Natural killer cell (primary cell): ENCODE results near the gene SLC6A11. TPM values are rescaled to one million over a fixed set of nuclear protein-coding genes. Genes with fewer than 3 reads are reported as not detected.

Source experiments
- ATAC-seq, 3 donors: fragments of 150-1000 bp in 2 of 3; fragments of 200-7000 bp in 1 of 3; cut with Tn5 transposase; 1 replicate in 1 of 3; 2 replicates in 2 of 3; pipeline ENCODE4 v1.10.0; 2021; ENCODE audit warnings: mild to moderate bottlenecking in 2 of 3, moderate library complexity in 2 of 3
- DNase-seq, 2 donors: peaks; one replicate each; pipeline versions ENCODE4 v3.0.0 to v3.0.0-alpha.2; 2013 to 2021; ENCODE audit warnings: mixed read lengths in 1 of 2
- H3K27ac ChIP-seq: one replicate; pipeline ENCODE4 v1.5.1; 2013; ENCODE audit warnings: mild to moderate bottlenecking, low read length
- H3K27me3 ChIP-seq: one replicate; pipeline ENCODE4 v1.6.1; 2013; ENCODE audit warnings: low read length; ENCODE audit not compliant: control insufficient read depth, insufficient read depth
- H3K36me3 ChIP-seq: one replicate; pipeline ENCODE4 v1.6.1; 2013; ENCODE audit warnings: low read length; ENCODE audit not compliant: control insufficient read depth, insufficient read depth
- H3K4me1 ChIP-seq: one replicate; pipeline ENCODE4 v1.6.1; 2013; ENCODE audit warnings: low read length; ENCODE audit not compliant: control insufficient read depth, insufficient read depth
- H3K4me3 ChIP-seq: one replicate; pipeline ENCODE4 v1.5.1; 2013; ENCODE audit warnings: low read length
- H3K9me3 ChIP-seq: one replicate; pipeline ENCODE4 v1.6.1; 2013; ENCODE audit warnings: low read length; ENCODE audit not compliant: control insufficient read depth, insufficient read depth
- H3K27ac Mint-ChIP-seq, 2 donors: one replicate each; pipeline ENCODE4 v1.8.0; 2022; ENCODE audit warnings: mild to moderate bottlenecking in 2 of 2, mixed read lengths in 2 of 2, moderate library complexity in 1 of 2
- H3K27me3 Mint-ChIP-seq, 2 donors: one replicate each; pipeline ENCODE4 v1.8.0; 2022; ENCODE audit warnings: low read depth in 2 of 2, mixed read lengths in 2 of 2
- H3K36me3 Mint-ChIP-seq: one replicate; pipeline ENCODE4 v1.8.0; 2022; ENCODE audit warnings: mixed read lengths
- H3K4me1 Mint-ChIP-seq, 2 donors: one replicate each; pipeline ENCODE4 v1.8.0; 2022; ENCODE audit warnings: mixed read lengths in 2 of 2
- H3K4me3 Mint-ChIP-seq: one replicate; pipeline ENCODE4 v1.8.0; 2022; ENCODE audit warnings: mild to moderate bottlenecking, moderate library complexity, mixed read lengths
- H3K9me3 Mint-ChIP-seq, 2 donors: one replicate each; pipeline ENCODE4 v1.8.0; 2022; ENCODE audit warnings: mixed read lengths in 2 of 2
- WGBS: methylation state at CpG from one replicate; pipeline ENCODE4 v1.1.7; 2013; ENCODE audit warnings: missing lambda C conversion rate; ENCODE audit not compliant: insufficient coverage; 5-methylcytosine and 5-hydroxymethylcytosine counted together
- intact Hi-C: fragments of 100-400 bp; cut with micrococcal nuclease; formaldehyde crosslinking; loops from one replicate; pipeline ENCODE4 v1.14.2; 2022
- total RNA-seq, 4 donors: library from RNA; stranded (reverse); fragments of 120-200 nt in 1 of 4; gene quantifications; one replicate each; pipeline versions ENCODE4 v1.2.3 to v1.2.4, GENCODE V29; 2013 to 2022
- TF ChIP-seq, protein P1 (sequence below): fragments of 200-600 bp; IDR thresholded peaks from one replicate; pipeline ENCODE4 v1.8.0; 2022; ENCODE audit warnings: antibody characterized with exemption

SLC6A11 gene
- total RNA-seq, 3 donors from 2014 or later (not counting 1 experiment from before 2014, with no cell fraction given): not detected

DNA sequence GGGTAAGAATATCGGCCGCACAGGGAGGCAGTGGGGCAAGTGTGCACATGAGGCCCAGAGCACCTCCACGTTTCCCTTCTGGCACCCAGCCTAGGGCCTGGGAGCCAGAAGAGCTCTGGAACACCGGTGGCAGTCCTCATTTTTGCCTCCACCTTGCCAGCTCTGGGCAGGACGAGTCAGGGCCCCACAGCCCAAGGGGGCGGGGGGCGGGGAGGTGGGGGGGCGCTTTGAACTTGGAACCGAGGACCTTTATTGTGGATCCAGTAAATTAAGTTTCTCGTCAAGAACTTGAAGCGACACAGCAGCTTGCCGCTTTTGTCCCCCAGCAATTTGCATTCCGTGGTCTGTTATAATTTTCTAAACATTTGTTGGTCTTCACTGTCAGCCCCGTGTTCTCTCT, 66.8 kb downstream of the SLC6A11 start:
- no peak overlapping the region for H3K27ac Mint-ChIP-seq
- H3K9me3 ChIP-seq: no peaks in the 10 kb centered on the region
- no peaks in the 10 kb centered on the region for H3K36me3 ChIP-seq
- H3K27me3 ChIP-seq: no peaks in the 10 kb centered on the region
- no peak overlapping the region for H3K27ac ChIP-seq
- DNase-seq: no peak
- ATAC-seq: no peak
- H3K4me1 ChIP-seq: no peaks in the 10 kb centered on the region
- no peaks in the 10 kb centered on the region for H3K36me3 Mint-ChIP-seq
- TF ChIP-seq, protein P1, sequence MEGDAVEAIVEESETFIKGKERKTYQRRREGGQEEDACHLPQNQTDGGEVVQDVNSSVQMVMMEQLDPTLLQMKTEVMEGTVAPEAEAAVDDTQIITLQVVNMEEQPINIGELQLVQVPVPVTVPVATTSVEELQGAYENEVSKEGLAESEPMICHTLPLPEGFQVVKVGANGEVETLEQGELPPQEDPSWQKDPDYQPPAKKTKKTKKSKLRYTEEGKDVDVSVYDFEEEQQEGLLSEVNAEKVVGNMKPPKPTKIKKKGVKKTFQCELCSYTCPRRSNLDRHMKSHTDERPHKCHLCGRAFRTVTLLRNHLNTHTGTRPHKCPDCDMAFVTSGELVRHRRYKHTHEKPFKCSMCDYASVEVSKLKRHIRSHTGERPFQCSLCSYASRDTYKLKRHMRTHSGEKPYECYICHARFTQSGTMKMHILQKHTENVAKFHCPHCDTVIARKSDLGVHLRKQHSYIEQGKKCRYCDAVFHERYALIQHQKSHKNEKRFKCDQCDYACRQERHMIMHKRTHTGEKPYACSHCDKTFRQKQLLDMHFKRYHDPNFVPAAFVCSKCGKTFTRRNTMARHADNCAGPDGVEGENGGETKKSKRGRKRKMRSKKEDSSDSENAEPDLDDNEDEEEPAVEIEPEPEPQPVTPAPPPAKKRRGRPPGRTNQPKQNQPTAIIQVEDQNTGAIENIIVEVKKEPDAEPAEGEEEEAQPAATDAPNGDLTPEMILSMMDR: no peak
- H3K4me3 ChIP-seq: no peak overlapping the region
- no peaks in the 10 kb centered on the region for H3K9me3 Mint-ChIP-seq
- no peak overlapping the region for H3K4me3 Mint-ChIP-seq
- H3K4me1 Mint-ChIP-seq: no peaks in the 10 kb centered on the region
- peaks cover 0 to 11% of the 10 kb centered on the region in 2 donors for H3K27me3 Mint-ChIP-seq
- 81% methylated on average over 14 of the region's 14 CpGs for WGBS
- intact Hi-C loops: no loop called here

GRCh38 chr3:10883478-10884234, 67.6 kb downstream of the SLC6A11 start:
- ATAC-seq (no peak), DNase-seq (no peak)
- Histone ChIP-seq H3K36me3 (no peaks in the 10 kb centered on the region), H3K27ac (no peak overlapping the region), H3K4me1 (no peaks in the 10 kb centered on the region), H3K9me3 (no peaks in the 10 kb centered on the region), H3K27me3 (no peaks in the 10 kb centered on the region), H3K4me3 (no peak overlapping the region)
- Mint-ChIP-seq H3K4me1 (no peaks in the 10 kb centered on the region), H3K36me3 (no peaks in the 10 kb centered on the region), H3K27me3 (peaks cover 0 to 11% of the 10 kb centered on the region in 2 donors), H3K9me3 (no peaks in the 10 kb centered on the region), H3K27ac (no peak overlapping the region), H3K4me3 (no peak overlapping the region)
- 77% methylated on average over 7 of the region's 7 CpGs for WGBS
- TF ChIP-seq, protein P1: no peak
- intact Hi-C loops: no loop called here

DNA sequence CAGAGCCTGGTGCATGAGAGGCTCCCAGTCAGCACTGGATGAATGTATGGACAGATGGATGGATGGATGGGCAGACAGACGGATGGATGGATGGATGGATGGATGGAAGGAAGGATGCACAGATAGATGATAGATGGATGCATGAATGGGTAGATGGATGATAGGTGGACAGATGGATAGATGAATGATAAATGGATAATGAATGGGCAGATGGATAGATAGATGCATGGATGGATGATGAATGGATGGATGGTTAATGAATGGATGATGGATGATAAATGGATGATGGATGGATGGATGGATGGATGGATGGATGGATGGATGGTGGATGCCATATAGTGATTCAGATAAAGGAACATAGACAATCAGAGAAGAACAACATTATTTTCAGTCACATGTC, 71.0 kb downstream of the SLC6A11 start:
- Histone ChIP-seq H3K27me3 (no peaks in the 10 kb centered on the region), H3K9me3 (peaks cover 4% of the 10 kb centered on the region), H3K4me1 (no peaks in the 10 kb centered on the region), H3K27ac (no peak overlapping the region), H3K4me3 (no peak overlapping the region), H3K36me3 (no peaks in the 10 kb centered on the region)
- Mint-ChIP-seq H3K4me1 (no peaks in the 10 kb centered on the region), H3K4me3 (no peak overlapping the region), H3K27ac (no peak overlapping the region), H3K36me3 (no peaks in the 10 kb centered on the region), H3K9me3 (peaks cover 0 to 2% of the 10 kb centered on the region in 2 donors), H3K27me3 (peaks cover under 1 to 11% of the 10 kb centered on the region in 2 donors)
- intact Hi-C loops: no loop called here
- WGBS: 84% methylated on average over 1 of the region's 1 CpG
- ATAC-seq (no peak), DNase-seq (no peak)
- TF ChIP-seq, protein P1: no peak
